HG03280 (cell line): ENCODE measurements around the gene LOXL3.

Source experiments
- ATAC-seq: cut with Tn5 transposase; IDR thresholded peaks from one replicate; pipeline ENCODE4 v1.9.1; 2021; ENCODE audit warnings: mild to moderate bottlenecking, moderate library complexity; ENCODE audit not compliant: unreplicated experiment

LOXL3 gene

GRCh38 chr2:74553892-74554819, at the start of gene LOXL3, which contains the start of gene DOK1:
TSS of gene LOXL3 (minus strand) at chr2:74553942. CDS start at chr2:74552634, 1,308 bp downstream.
TSS of gene DOK1 (plus strand) at chr2:74554720. CDS start at chr2:74554755, 35 bp downstream.
- ATAC-seq: peak; percentile 43

- no peak for ATAC-seq
Observed at GRCh38 chr2:74602586-74603281, 49.0 kb upstream of the LOXL3 start.

GRCh38 chr2:74599676-74600075, 45.9 kb upstream of the LOXL3 start:
- ATAC-seq: no peak

- ATAC-seq: no peak
Observed at GRCh38 chr2:74597410-74597809, 43.7 kb upstream of the LOXL3 start.

GRCh38 chr2:74596584-74596983, 42.8 kb upstream of the LOXL3 start:
- no peak for ATAC-seq

GRCh38 chr2:74593826-74594772, 40.4 kb upstream of the LOXL3 start:
- no peak for ATAC-seq

- ATAC-seq: no peak
Observed at GRCh38 chr2:74588664-74589063, 34.9 kb upstream of the LOXL3 start.

- ATAC-seq: peak; percentile 68
Observed at GRCh38 chr2:74587664-74588277, 34.0 kb upstream of the LOXL3 start.

GRCh38 chr2:74585406-74586185, 31.9 kb upstream of the LOXL3 start:
- no peak for ATAC-seq

- no peak for ATAC-seq
Observed at GRCh38 chr2:74584088-74584645, 30.4 kb upstream of the LOXL3 start.

- no peak for ATAC-seq
Observed at GRCh38 chr2:74583504-74583903, 29.8 kb upstream of the LOXL3 start.

- ATAC-seq: no peak
Observed at GRCh38 chr2:74582184-74582583, 28.4 kb upstream of the LOXL3 start.

GRCh38 chr2:74581463-74581862, 27.7 kb upstream of the LOXL3 start:
- ATAC-seq: no peak

- ATAC-seq: no peak
Observed at GRCh38 chr2:74578408-74578807, 24.7 kb upstream of the LOXL3 start.

- peak; percentile 39 for ATAC-seq
Observed at GRCh38 chr2:74577448-74577847, 23.7 kb upstream of the LOXL3 start.

- no peak for ATAC-seq
Observed at GRCh38 chr2:74576863-74577229, 23.1 kb upstream of the LOXL3 start.

- ATAC-seq: no peak
Observed at GRCh38 chr2:74576211-74576862, 22.6 kb upstream of the LOXL3 start.

- no peak for ATAC-seq
Observed at GRCh38 chr2:74575320-74575719, 21.6 kb upstream of the LOXL3 start.
